Activated CD8-positive, alpha-beta memory T cell treated with anti-CD3 and anti-CD28 coated beads, Interleukin-2, amount 50 U/mL, for 24 hours (primary cell): Measurements from ENCODE around the gene BPIFB3.

Experiments
- DNase-seq: peaks from one replicate; pipeline ENCODE4 v3.0.0-alpha.2; 2020; ENCODE audit errors: extremely low read depth

Gene BPIFB3

GRCh38 chr20:33015700-33016580 is 37.8 kb upstream of the BPIFB3 start:
- DNase-seq = no peak

GRCh38 chr20:33016581-33017109 is 37.1 kb upstream of the BPIFB3 start:
- DNase-seq = no peak

GRCh38 chr20:33017542-33017941 is 36.2 kb upstream of the BPIFB3 start:
- DNase-seq = no peak

- DNase-seq = no peak
These were observed 35.4 kb upstream of the BPIFB3 start for GRCh38 chr20:33018169-33018931.

- DNase-seq = no peak
These were observed 34.0 kb upstream of the BPIFB3 start for GRCh38 chr20:33019465-33020277.

- DNase-seq = no peak
These were observed 33.2 kb upstream of the BPIFB3 start for GRCh38 chr20:33020278-33021161.

GRCh38 chr20:33021879-33022278 is 31.8 kb upstream of the BPIFB3 start:
- no peak for DNase-seq

- DNase-seq = no peak
These were observed 31.4 kb upstream of the BPIFB3 start for GRCh38 chr20:33022289-33022688.

- no peak for DNase-seq
These were observed 30.8 kb upstream of the BPIFB3 start for GRCh38 chr20:33022694-33023438.

- DNase-seq = no peak
These were observed 30.1 kb upstream of the BPIFB3 start for GRCh38 chr20:33023439-33024242.

- DNase-seq = no peak
These were observed 29.5 kb upstream of the BPIFB3 start for GRCh38 chr20:33024243-33024560.

- DNase-seq = no peak
These were observed 28.9 kb upstream of the BPIFB3 start for GRCh38 chr20:33024609-33025317.

GRCh38 chr20:33025318-33025876 is 28.3 kb upstream of the BPIFB3 start:
- DNase-seq = no peak

GRCh38 chr20:33026072-33026778 is 27.5 kb upstream of the BPIFB3 start:
- no peak for DNase-seq

GRCh38 chr20:33026779-33027759 is 26.6 kb upstream of the BPIFB3 start:
- DNase-seq = no peak
